ENCODE measurements around the gene MAFG. TPM values are rescaled to one million over a fixed set of nuclear protein-coding genes. Genes with fewer than 3 reads are reported as not detected.

MAFG gene
- total and polyA plus RNA-seq, 2 of the 13 experiments (the other 11 are each of a cell fraction or from before 2014, with no cell fraction given): 14.5 to 20.0 TPM

DNA sequence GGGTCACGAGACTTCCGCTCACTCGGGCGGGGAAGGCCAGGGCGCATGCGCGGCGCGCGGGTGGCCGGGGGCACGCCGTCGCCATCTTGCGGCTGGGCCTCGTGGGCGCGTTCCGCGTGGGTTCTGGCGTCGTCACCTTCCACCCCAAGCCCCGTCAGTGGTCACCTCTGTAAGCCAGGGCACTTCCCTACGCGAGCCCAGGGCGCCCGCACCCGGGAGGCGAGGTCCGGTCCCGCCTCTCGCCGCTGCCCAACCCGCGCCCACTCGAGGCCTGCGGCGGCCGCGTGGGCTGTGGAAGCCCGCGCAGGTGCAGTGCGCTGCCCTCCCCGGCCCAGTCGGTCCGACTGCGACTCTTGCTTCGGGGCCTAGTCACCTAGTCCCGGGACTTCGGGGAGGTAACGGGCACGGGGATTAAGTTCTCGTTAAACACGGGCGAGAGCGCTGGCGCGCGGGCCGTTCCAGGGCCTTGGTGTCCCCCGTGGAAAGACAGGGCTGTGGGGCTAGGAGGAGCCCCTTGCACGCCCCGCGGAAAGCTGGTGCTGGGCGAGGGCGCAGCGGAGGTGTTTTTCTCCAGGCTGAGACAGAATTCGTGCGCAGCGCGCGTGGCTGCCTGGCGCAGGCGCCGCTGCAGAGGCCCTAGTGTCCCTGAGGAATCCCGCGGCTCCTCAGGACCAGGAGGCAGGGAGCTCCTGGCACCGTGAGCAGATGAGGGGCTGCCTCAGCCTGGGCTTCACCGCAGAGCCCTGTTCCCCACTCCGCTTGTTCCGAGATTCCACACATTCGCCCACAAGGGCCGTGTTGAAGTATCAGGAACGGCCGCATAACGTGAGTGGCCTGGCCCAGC, 55.9 kb downstream of the MAFG start (continued):
- TF ChIP-seq KLF15 (CRISPR knock-in tag; IDR thresholded peaks at IDR 0.05; ENCODE audit: borderline replicate concordance) (peak; percentile 70; the same call in 1 of the 2 replicates), ZC3H4 (CRISPR knock-in tag; IDR thresholded peaks at IDR 0.05; ENCODE audit: borderline replicate concordance) (peak; percentile 57; the same call in 1 of the 2 replicates), MBD4 (IDR thresholded peaks at IDR 0.05; ENCODE audit: borderline replicate concordance, low read length) (no peak), SRY (CRISPR knock-in tag; IDR thresholded peaks at IDR 0.05) (peak; percentile 99), SAP130 (CRISPR knock-in tag; IDR thresholded peaks at IDR 0.05; ENCODE audit: low read depth) (peak; percentile 90; the same call in 1 of the 2 replicates), ZFP36L1 (CRISPR knock-in tag; IDR thresholded peaks at IDR 0.05) (peak; percentile 93), TEF (CRISPR knock-in tag; IDR thresholded peaks at IDR 0.05) (no peak), ZNF883 (CRISPR knock-in tag; IDR thresholded peaks at IDR 0.05; ENCODE audit: not compliant biosample characterization) (peak; percentile 98), PAF1 (CRISPR knock-in tag; IDR thresholded peaks at IDR 0.05) (no peak), KDM2A (CRISPR knock-in tag; IDR thresholded peaks at IDR 0.05; ENCODE audit: borderline replicate concordance, low read depth) (peak; percentile 97), TBX3 (IDR thresholded peaks at IDR 0.05; ENCODE audit: borderline replicate concordance) (peak; percentile 59), RNF2 (conservative IDR thresholded peaks at IDR 0.05; ENCODE audit: low read depth) (peak; percentile 98), KMT2A (CRISPR knock-in tag; IDR thresholded peaks at IDR 0.05) (peak; percentile 83), NFYC (CRISPR knock-in tag; IDR thresholded peaks at IDR 0.05) (peak; percentile 56), ZNF720 (CRISPR knock-in tag; IDR thresholded peaks at IDR 0.05) (no peak), DZIP1 (CRISPR knock-in tag; IDR thresholded peaks at IDR 0.05) (0 out of 2 replicates have a peak, but pooled peaks have one; percentile 85), SP140L (CRISPR knock-in tag; IDR thresholded peaks at IDR 0.05; ENCODE audit: borderline replicate concordance) (0 out of 2 replicates have a peak, but pooled peaks have one; percentile 28), HOXA7 (CRISPR knock-in tag; IDR thresholded peaks at IDR 0.05) (peak; percentile 89), ZNF33B (CRISPR knock-in tag; IDR thresholded peaks at IDR 0.05) (peak; percentile 86; the same call in 1 of the 2 replicates), FLYWCH1 (CRISPR knock-in tag; IDR thresholded peaks at IDR 0.05) (no peak; the same call in 1 of the 2 replicates), ZBTB42 (CRISPR knock-in tag; IDR thresholded peaks at IDR 0.05) (peak; percentile 88; the same call in 1 of the 2 replicates)
- TF ChIP-seq, protein P1, sequence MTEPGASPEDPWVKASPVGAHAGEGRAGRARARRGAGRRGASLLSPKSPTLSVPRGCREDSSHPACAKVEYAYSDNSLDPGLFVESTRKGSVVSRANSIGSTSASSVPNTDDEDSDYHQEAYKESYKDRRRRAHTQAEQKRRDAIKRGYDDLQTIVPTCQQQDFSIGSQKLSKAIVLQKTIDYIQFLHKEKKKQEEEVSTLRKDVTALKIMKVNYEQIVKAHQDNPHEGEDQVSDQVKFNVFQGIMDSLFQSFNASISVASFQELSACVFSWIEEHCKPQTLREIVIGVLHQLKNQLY (CRISPR knock-in tag; IDR thresholded peaks at IDR 0.05): no peak
- TF ChIP-seq, protein P2, sequence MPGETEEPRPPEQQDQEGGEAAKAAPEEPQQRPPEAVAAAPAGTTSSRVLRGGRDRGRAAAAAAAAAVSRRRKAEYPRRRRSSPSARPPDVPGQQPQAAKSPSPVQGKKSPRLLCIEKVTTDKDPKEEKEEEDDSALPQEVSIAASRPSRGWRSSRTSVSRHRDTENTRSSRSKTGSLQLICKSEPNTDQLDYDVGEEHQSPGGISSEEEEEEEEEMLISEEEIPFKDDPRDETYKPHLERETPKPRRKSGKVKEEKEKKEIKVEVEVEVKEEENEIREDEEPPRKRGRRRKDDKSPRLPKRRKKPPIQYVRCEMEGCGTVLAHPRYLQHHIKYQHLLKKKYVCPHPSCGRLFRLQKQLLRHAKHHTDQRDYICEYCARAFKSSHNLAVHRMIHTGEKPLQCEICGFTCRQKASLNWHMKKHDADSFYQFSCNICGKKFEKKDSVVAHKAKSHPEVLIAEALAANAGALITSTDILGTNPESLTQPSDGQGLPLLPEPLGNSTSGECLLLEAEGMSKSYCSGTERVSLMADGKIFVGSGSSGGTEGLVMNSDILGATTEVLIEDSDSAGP (CRISPR knock-in tag; IDR thresholded peaks at IDR 0.05; ENCODE audit: borderline replicate concordance): peak; percentile 92

Measured in HepG2 (cell line).